IPS-15b (cell line): ENCODE measurements around the gene F13A1.

Source experiments
- H3K27me3 ChIP-seq: one replicate; pipeline ENCODE4 v1.6.1; 2013; ENCODE audit warnings: low read length; ENCODE audit not compliant: control insufficient read depth, insufficient read depth
- H3K36me3 ChIP-seq: one replicate; pipeline ENCODE4 v1.6.1; 2013; ENCODE audit warnings: low read length; ENCODE audit not compliant: control insufficient read depth, insufficient read depth
- H3K4me1 ChIP-seq: one replicate; pipeline ENCODE4 v1.6.1; 2013; ENCODE audit warnings: mild to moderate bottlenecking, low read length; ENCODE audit not compliant: control insufficient read depth, insufficient read depth
- H3K4me3 ChIP-seq: one replicate; pipeline ENCODE4 v1.5.1; 2013; ENCODE audit warnings: low read depth, low read length
- H3K9ac ChIP-seq: one replicate; pipeline ENCODE4 v1.6.1; 2013; ENCODE audit warnings: low read depth, mild to moderate bottlenecking, low read length
- H3K9me3 ChIP-seq: one replicate; pipeline ENCODE4 v1.6.1; 2013; ENCODE audit warnings: mild to moderate bottlenecking, low read length; ENCODE audit not compliant: control insufficient read depth, insufficient read depth

Gene F13A1

GRCh38 chr6:6121943-6122342 lies 198.5 kb downstream of the F13A1 start:
- Histone ChIP-seq H3K4me3 (no peak overlapping the region), H3K9ac (no peak overlapping the region), H3K36me3 (no peaks in the 10 kb centered on the region), H3K27me3 (no peaks in the 10 kb centered on the region), H3K4me1 (no peaks in the 10 kb centered on the region), H3K9me3 (no peaks in the 10 kb centered on the region)

- Histone ChIP-seq H3K4me1 (no peaks in the 10 kb centered on the region), H3K27me3 (no peaks in the 10 kb centered on the region), H3K9me3 (no peaks in the 10 kb centered on the region), H3K36me3 (no peaks in the 10 kb centered on the region), H3K4me3 (no peak overlapping the region), H3K9ac (no peak overlapping the region)
These were observed 214.9 kb downstream of the F13A1 start for GRCh38 chr6:6105472-6106036.
